Loucy (cell line): ENCODE measurements around the gene UPK3A.
A peak's percentile ranks its signal among the peaks of the same experiment; 100 is the strongest.

Experiments used
- H2AFZ ChIP-seq: fragments of 200-600 bp; sonication (generic); 2 replicates; pipeline ENCODE4 v1.6.0; 2016; ENCODE audit warnings: antibody characterized with exemption, mild to moderate bottlenecking, low read length, moderate library complexity
- H3F3A ChIP-seq: fragments of 200-600 bp; 2 replicates; pipeline ENCODE4 v1.6.0; 2016; ENCODE audit warnings: antibody characterized with exemption, low read depth, mild to moderate bottlenecking
- H3K27me3 ChIP-seq: fragments of 200-600 bp; sonication (generic); 2 replicates; pipeline ENCODE4 v1.6.1; 2014; ENCODE audit warnings: low read length, mild to moderate bottlenecking; ENCODE audit not compliant: insufficient read depth, poor library complexity, severe bottlenecking
- H3K36me3 ChIP-seq: fragments of 200-600 bp; sonication (generic); 2 replicates; pipeline ENCODE4 v1.6.1; 2016; ENCODE audit warnings: low read length; ENCODE audit not compliant: insufficient read depth
- H3K4me1 ChIP-seq: fragments of 200-600 bp; sonication (generic); 2 replicates; pipeline ENCODE4 v1.5.1; 2014; ENCODE audit warnings: low read length, mild to moderate bottlenecking; ENCODE audit not compliant: insufficient read depth, poor library complexity, severe bottlenecking
- H3K4me2 ChIP-seq: fragments of 200-600 bp; sonication (generic); 2 replicates; pipeline ENCODE4 v1.6.0; 2014; ENCODE audit warnings: antibody characterized with exemption, low read length, low read depth, mild to moderate bottlenecking; ENCODE audit not compliant: poor library complexity, severe bottlenecking
- H3K4me3 ChIP-seq: fragments of 200-600 bp; sonication (generic); 2 replicates; pipeline ENCODE4 v1.5.1; 2014; ENCODE audit warnings: low read length, mild to moderate bottlenecking, mixed read lengths; ENCODE audit not compliant: poor library complexity, severe bottlenecking
- H3K79me2 ChIP-seq: fragments of 200-600 bp; sonication (generic); 2 replicates; pipeline ENCODE4 v1.6.1; 2014; ENCODE audit warnings: low read length; ENCODE audit not compliant: insufficient read depth
- H3K9ac ChIP-seq: fragments of 200-600 bp; sonication (generic); 2 replicates; pipeline ENCODE4 v1.6.0; 2014; ENCODE audit warnings: mild to moderate bottlenecking, low read depth, low read length, moderate library complexity; ENCODE audit not compliant: poor library complexity, severe bottlenecking
- H3K9me2 ChIP-seq: fragments of 200-600 bp; sonication (generic); replicated peaks from 2 replicates; pipeline ENCODE4 v1.6.1; 2016; ENCODE audit warnings: low read depth, low read length, mixed read lengths
- H3K9me3 ChIP-seq: fragments of 200-600 bp; sonication (generic); 2 replicates; pipeline ENCODE4 v1.6.1; 2014; ENCODE audit warnings: mild to moderate bottlenecking, antibody characterized with exemption, low read length, low read depth; ENCODE audit not compliant: insufficient read depth
- H4K20me1 ChIP-seq: fragments of 200-600 bp; sonication (generic); 2 replicates; pipeline ENCODE4 v1.6.0; 2014; ENCODE audit warnings: antibody characterized with exemption, low read length, mild to moderate bottlenecking; ENCODE audit not compliant: insufficient read depth, poor library complexity, severe bottlenecking
- CTCF ChIP-seq: fragments of 200-600 bp; sonication (generic); conservative IDR thresholded peaks from 2 replicates; pipeline ENCODE4 v1.5.1; 2014; ENCODE audit warnings: mild to moderate bottlenecking, antibody characterized with exemption, low read length
- EZH2phosphoT487 ChIP-seq: fragments of 200-600 bp; IDR thresholded peaks from 2 replicates; pipeline ENCODE4 v1.6.1; 2018; ENCODE audit warnings: antibody characterized with exemption, mild to moderate bottlenecking, moderate library complexity, borderline replicate concordance

Gene UPK3A

GRCh38 chr22:45263463-45264269 lies 21.1 kb upstream of the UPK3A start:
- TF ChIP-seq EZH2phosphoT487 (no peak), CTCF (peak; percentile 28; the same call in 1 of the 2 replicates)
- no peaks in the 10 kb centered on the region for H3K9me3 ChIP-seq
- H4K20me1 ChIP-seq, result no peaks in the 10 kb centered on the region
- H3K9ac ChIP-seq, result no peak overlapping the region
- H3K27me3 ChIP-seq, result no peaks in the 10 kb centered on the region
- no peak overlapping the region for H3K4me3 ChIP-seq
- H3K9me2 ChIP-seq, result no peaks in the 10 kb centered on the region
- no peak overlapping the region for H3K4me2 ChIP-seq
- H3F3A ChIP-seq, result no peaks in the 10 kb centered on the region
- no peaks in the 10 kb centered on the region for H3K36me3 ChIP-seq
- H3K4me1 ChIP-seq, result peaks cover 1% of the 10 kb centered on the region
- no peak overlapping the region for H2AFZ ChIP-seq
- H3K79me2 ChIP-seq, result no peaks in the 10 kb centered on the region

- H3K27me3 ChIP-seq, result no peaks in the 10 kb centered on the region
- no peak overlapping the region for H3K4me2 ChIP-seq
- no peaks in the 10 kb centered on the region for H3K9me2 ChIP-seq
- no peak for TF ChIP-seq CTCF
- no peak for TF ChIP-seq EZH2phosphoT487
- H3K79me2 ChIP-seq, result no peaks in the 10 kb centered on the region
- no peaks in the 10 kb centered on the region for H3F3A ChIP-seq
- H3K4me3 ChIP-seq, result no peak overlapping the region
- H4K20me1 ChIP-seq, result no peaks in the 10 kb centered on the region
- peaks cover 8% of the 10 kb centered on the region for H3K4me1 ChIP-seq
- H3K9ac ChIP-seq, result no peak overlapping the region
- H3K36me3 ChIP-seq, result no peaks in the 10 kb centered on the region
- no peak overlapping the region for H2AFZ ChIP-seq
- H3K9me3 ChIP-seq, result no peaks in the 10 kb centered on the region
Observed at GRCh38 chr22:45265535-45265934, 19.2 kb upstream of the UPK3A start.

- Histone ChIP-seq H3K27me3 (no peaks in the 10 kb centered on the region), H4K20me1 (no peaks in the 10 kb centered on the region), H3K4me1 (peaks cover 8% of the 10 kb centered on the region), H3F3A (no peaks in the 10 kb centered on the region), H3K9me3 (no peaks in the 10 kb centered on the region), H3K4me3 (peak overlapping the region; percentile 83), H3K9ac (peak overlapping the region; percentile 35), H3K36me3 (no peaks in the 10 kb centered on the region), H3K9me2 (no peaks in the 10 kb centered on the region), H3K79me2 (no peaks in the 10 kb centered on the region), H2AFZ (peak overlapping the region; percentile 91), H3K4me2 (peak overlapping the region; percentile 100)
- no peak for TF ChIP-seq EZH2phosphoT487
Observed at GRCh38 chr22:45268167-45268957, 16.4 kb upstream of the UPK3A start.
